ENCODE data around the gene UNC5C. TPM values are rescaled to one million over a fixed set of nuclear protein-coding genes. Genes with fewer than 3 reads are reported as not detected.

Gene UNC5C
- polyA plus RNA-seq, 1 experiment = not detected

DNA sequence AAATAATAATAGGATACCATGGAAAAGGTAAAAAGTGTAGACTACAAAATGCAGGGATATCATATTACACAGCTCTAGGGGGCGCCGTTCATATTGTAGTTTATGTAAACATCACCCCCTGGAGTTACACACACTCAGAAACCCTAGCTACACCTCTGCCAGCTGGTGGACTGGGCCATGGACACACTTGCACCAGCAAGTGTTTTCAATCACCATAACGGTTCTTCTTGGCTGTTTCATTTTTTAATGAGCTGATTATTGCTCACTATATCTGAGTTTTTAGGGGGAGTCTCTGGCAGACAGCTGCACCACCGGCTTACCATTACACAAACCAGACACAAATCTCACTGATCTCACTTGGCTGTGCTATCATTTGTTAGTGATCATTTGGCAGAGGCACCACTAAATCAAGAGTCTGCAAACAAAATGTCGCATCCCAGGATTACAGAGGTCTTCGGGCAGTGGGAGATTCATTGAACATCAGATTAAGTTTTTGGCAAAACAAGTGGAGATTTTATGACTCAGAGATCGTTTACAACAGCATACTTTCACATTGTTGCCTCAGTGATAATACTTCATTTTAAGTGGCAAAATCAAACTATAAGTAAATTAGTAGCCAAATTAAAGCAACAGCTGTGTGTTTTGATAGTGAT is 185.7 kb downstream of the UNC5C start:
- DNase-seq (ENCODE audit: low read depth) = no peak
- POLR2A ChIA-PET = no interaction called here
- no peak overlapping the region for H3K4me3 ChIP-seq (ENCODE audit: low read depth, low read length)
- no peaks in the 10 kb centered on the region for H3K27me3 ChIP-seq (ENCODE audit: control insufficient read depth, insufficient read depth, low read length)
- CTCF ChIA-PET = no interaction called here
- no peaks in the 10 kb centered on the region for H3K36me3 ChIP-seq (ENCODE audit: control insufficient read depth, insufficient read depth, low read length)
- TF ChIP-seq, protein P1, sequence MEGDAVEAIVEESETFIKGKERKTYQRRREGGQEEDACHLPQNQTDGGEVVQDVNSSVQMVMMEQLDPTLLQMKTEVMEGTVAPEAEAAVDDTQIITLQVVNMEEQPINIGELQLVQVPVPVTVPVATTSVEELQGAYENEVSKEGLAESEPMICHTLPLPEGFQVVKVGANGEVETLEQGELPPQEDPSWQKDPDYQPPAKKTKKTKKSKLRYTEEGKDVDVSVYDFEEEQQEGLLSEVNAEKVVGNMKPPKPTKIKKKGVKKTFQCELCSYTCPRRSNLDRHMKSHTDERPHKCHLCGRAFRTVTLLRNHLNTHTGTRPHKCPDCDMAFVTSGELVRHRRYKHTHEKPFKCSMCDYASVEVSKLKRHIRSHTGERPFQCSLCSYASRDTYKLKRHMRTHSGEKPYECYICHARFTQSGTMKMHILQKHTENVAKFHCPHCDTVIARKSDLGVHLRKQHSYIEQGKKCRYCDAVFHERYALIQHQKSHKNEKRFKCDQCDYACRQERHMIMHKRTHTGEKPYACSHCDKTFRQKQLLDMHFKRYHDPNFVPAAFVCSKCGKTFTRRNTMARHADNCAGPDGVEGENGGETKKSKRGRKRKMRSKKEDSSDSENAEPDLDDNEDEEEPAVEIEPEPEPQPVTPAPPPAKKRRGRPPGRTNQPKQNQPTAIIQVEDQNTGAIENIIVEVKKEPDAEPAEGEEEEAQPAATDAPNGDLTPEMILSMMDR (IDR thresholded peaks at IDR 0.05; ENCODE audit: insufficient read depth, low read depth, low read length) = no peak

DNA sequence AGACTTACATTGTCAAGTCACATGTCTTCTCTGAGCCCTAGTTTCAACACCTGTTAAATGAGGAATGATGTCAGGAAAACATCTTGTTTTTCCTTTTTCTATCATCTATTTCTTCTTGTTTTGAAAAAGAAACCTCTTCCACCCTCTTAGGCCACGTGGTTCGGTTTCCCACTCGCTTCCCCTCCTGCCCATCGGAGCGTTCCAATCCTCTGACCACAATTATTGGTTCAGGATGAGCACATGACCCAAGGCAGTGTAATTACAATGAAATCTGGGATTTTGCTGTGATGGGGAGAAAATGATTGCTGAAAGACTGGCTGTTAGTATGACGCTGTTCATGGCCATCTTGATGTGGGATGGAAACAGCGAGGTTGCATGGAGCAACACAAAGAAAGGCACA is 186.7 kb downstream of the UNC5C start:
- H3K4me3 ChIP-seq (ENCODE audit: low read depth, low read length) = no peak overlapping the region
- no peaks in the 10 kb centered on the region for H3K27me3 ChIP-seq (ENCODE audit: control insufficient read depth, insufficient read depth, low read length)
- ChIA-PET POLR2A (no interaction called here), CTCF (interaction anchor here (0.9 kb wide), 1 partner anchor 41 kb away, joined by 3 read pairs; no protein-coding TSS in a partner anchor)
- no peak for DNase-seq (ENCODE audit: low read depth)
- no peaks in the 10 kb centered on the region for H3K36me3 ChIP-seq (ENCODE audit: control insufficient read depth, insufficient read depth, low read length)
- TF ChIP-seq, protein P1 (IDR thresholded peaks at IDR 0.05; ENCODE audit: insufficient read depth, low read depth, low read length) = no peak

DNA sequence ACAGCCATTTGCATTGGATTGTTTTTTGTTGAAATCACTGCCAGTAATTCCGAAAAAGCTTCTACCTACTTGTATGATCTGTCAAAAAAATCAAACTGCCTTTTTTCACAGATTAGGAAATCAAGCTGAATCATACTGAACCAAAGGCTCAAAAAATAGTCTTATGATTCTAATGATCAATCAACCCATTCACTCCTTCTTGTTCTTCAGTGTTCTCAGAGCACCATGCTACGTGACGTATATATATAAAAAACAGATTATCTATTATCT is 187.1 kb downstream of the UNC5C start:
- TF ChIP-seq, protein P1 (IDR thresholded peaks at IDR 0.05; ENCODE audit: insufficient read depth, low read depth, low read length) = no peak
- CTCF ChIA-PET = no interaction called here

DNA sequence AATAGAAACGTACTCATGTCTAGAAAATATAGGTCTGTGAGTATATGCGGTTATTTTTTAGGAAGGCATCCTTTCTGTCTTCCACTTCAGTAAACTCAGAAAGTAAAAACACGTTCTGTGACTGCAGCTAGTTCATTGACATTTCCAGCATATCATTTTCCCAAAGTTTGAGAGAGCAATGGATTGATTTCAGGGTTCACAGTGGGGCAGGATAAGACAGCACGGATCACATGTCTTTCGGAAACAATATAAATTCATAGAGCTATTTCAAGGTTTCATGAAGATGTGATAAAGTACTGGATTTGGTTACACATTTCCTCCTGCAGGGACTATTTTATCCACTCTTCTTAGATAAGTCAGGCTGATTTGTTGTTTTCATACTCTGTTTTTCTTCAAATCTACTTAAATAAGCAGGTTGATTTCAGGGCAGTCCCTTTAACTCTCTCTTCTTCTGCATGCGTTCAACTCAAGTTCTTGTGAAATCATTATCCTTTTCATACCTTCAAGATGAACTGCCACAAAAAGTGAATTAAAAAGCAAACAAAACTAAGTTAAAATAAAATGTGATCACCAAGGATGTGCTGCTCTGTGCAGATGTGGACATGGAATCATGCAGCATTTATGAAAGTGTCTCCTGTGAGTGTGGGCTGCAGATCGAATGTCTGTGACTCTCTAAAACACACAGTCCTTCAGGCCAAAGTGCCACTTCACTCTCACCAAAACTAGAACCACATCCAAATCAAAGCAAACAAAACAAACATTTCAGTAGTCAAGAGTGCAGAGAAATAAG is 187.7 kb downstream of the UNC5C start:
- Histone ChIP-seq H3K4me3 (ENCODE audit: low read depth, low read length) (no peak overlapping the region), H3K36me3 (ENCODE audit: control insufficient read depth, insufficient read depth, low read length) (no peaks in the 10 kb centered on the region), H3K27me3 (ENCODE audit: control insufficient read depth, insufficient read depth, low read length) (no peaks in the 10 kb centered on the region)
- no peak for DNase-seq (ENCODE audit: low read depth)
- TF ChIP-seq, protein P1 (IDR thresholded peaks at IDR 0.05; ENCODE audit: insufficient read depth, low read depth, low read length) = no peak
- CTCF ChIA-PET = no interaction called here
- POLR2A ChIA-PET = no interaction called here

More for the DNA sequence above, 187.1 kb downstream of the UNC5C start:
- no peaks in the 10 kb centered on the region for H3K27me3 ChIP-seq (ENCODE audit: control insufficient read depth, insufficient read depth, low read length)
- H3K4me3 ChIP-seq (ENCODE audit: low read depth, low read length) = no peak overlapping the region
- H3K36me3 ChIP-seq (ENCODE audit: control insufficient read depth, insufficient read depth, low read length) = no peaks in the 10 kb centered on the region
- DNase-seq (ENCODE audit: low read depth) = no peak
- POLR2A ChIA-PET = no interaction called here

DNA sequence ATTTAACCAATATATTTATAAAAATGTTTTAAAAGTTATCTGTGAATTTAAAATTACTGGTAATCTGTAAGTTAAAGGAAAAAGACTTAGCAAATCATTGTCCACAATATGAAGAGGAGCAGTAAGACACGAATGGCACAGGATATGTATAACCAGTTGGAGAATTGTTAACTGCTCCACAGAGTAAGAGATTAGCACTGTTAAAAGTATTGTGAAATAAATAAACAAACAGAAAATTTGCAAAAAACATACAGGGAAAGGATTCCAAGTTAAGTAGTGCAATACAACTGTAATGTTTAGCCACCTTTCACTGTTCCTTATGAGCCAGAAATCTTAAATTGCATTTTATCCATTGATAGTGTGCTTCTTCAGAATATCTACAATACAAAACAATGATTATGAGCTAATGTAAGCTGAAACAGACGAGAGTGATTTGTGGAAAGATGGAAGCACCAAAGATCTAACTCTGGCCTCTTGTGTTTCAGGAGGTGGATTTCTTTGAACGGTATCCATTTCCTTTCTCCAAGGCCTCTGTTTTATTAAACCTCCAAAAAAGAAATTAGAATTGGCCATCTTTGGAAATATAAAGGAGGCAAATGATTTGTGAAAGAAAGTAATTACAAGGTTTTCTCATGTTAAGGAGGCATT is 188.4 kb downstream of the UNC5C start:
- POLR2A ChIA-PET = no interaction called here
- TF ChIP-seq, protein P1 (IDR thresholded peaks at IDR 0.05; ENCODE audit: insufficient read depth, low read depth, low read length) = no peak
- CTCF ChIA-PET = no interaction called here
- no peaks in the 10 kb centered on the region for H3K36me3 ChIP-seq (ENCODE audit: control insufficient read depth, insufficient read depth, low read length)
- no peak overlapping the region for H3K4me3 ChIP-seq (ENCODE audit: low read depth, low read length)
- no peak for DNase-seq (ENCODE audit: low read depth)
- no peaks in the 10 kb centered on the region for H3K27me3 ChIP-seq (ENCODE audit: control insufficient read depth, insufficient read depth, low read length)
